ENCODE results near the gene OR6X1.

GRCh38 chr11:123725995-123726655 lies 28.2 kb downstream of the OR6X1 start:
- TF ChIP-seq CTCF (IDR thresholded peaks at IDR 0.05) (no peak), POLR2A (IDR thresholded peaks at IDR 0.05) (no peak), EP300 (IDR thresholded peaks at IDR 0.05) (no peak), POLR2AphosphoS5 (IDR thresholded peaks at IDR 0.05) (no peak)
